ENCODE data around the gene TSKU.

DNA sequence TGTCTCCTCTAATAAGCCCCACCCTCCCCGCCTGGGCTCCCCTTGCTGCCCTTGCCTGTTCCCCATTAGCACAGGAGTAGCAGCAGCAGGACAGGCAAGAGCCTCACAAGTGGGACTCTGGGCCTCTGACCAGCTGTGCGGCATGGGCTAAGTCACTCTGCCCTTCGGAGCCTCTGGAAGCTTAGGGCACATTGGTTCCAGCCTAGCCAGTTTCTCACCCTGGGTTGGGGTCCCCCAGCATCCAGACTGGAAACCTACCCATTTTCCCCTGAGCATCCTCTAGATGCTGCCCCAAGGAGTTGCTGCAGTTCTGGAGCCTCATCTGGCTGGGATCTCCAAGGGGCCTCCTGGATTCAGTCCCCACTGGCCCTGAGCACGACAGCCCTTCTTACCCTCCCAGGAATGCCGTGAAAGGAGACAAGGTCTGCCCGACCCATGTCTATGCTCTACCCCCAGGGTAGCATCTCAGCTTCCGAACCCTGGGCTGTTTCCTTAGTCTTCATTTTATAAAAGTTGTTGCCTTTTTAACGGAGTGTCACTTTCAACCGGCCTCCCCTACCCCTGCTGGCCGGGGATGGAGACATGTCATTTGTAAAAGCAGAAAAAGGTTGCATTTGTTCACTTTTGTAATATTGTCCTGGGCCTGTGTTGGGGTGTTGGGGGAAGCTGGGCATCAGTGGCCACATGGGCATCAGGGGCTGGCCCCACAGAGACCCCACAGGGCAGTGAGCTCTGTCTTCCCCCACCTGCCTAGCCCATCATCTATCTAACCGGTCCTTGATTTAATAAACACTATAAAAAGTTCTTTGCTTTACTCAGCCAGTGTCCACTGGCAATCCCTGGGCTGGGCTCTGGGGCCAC is 14.4 kb downstream of the TSKU start:
- TF ChIP-seq, protein P1, sequence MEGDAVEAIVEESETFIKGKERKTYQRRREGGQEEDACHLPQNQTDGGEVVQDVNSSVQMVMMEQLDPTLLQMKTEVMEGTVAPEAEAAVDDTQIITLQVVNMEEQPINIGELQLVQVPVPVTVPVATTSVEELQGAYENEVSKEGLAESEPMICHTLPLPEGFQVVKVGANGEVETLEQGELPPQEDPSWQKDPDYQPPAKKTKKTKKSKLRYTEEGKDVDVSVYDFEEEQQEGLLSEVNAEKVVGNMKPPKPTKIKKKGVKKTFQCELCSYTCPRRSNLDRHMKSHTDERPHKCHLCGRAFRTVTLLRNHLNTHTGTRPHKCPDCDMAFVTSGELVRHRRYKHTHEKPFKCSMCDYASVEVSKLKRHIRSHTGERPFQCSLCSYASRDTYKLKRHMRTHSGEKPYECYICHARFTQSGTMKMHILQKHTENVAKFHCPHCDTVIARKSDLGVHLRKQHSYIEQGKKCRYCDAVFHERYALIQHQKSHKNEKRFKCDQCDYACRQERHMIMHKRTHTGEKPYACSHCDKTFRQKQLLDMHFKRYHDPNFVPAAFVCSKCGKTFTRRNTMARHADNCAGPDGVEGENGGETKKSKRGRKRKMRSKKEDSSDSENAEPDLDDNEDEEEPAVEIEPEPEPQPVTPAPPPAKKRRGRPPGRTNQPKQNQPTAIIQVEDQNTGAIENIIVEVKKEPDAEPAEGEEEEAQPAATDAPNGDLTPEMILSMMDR (IDR thresholded peaks at IDR 0.05): no peak
- TF ChIP-seq POLR2A (IDR thresholded peaks at IDR 0.05; ENCODE audit: low read depth) (no peak), EP300 (IDR thresholded peaks at IDR 0.05) (no peak), POLR2AphosphoS5 (IDR thresholded peaks at IDR 0.05) (no peak)
